MCF 10A (cell line): ENCODE measurements around the gene FAM120AOS. TPM values are rescaled to one million over a fixed set of nuclear protein-coding genes. Genes with fewer than 3 reads are reported as not detected.
"Not testable (repeated sequence)": the region's sequence is repeated elsewhere in the genome, so short reads cannot be mapped to it uniquely, and the experiment has no call there.

Source experiments
- BruUV-seq: library from RNA; stranded (reverse); fragments of 400-500 nt; replicated peaks from 2 replicates; lab custom pipeline; 2021; lab: Mats Ljungman, UMichigan
- CTCF ChIA-PET: fragments of 300-600 bp; sonication (Branson Sonifier 250); formaldehyde crosslinking; extraction: SDS; loops from one replicate; lab custom pipeline; 2021; ENCODE audit warnings: antibody characterized with exemption, inconsistent platforms; lab: Yijun Ruan, JAX
- POLR2A ChIA-PET: fragments of 300-600, 350-650 bp; sonication (Branson Sonifier 250); formaldehyde crosslinking; extraction: SDS; loops from one replicate; lab custom pipeline; 2020; ENCODE audit warnings: antibody characterized with exemption, inconsistent platforms; lab: Yijun Ruan, JAX
- DNase-seq: peaks from one replicate; pipeline ENCODE4 v3.0.0-alpha.2; 2018; ENCODE audit not compliant: unreplicated experiment
- H3K27ac Mint-ChIP-seq: one replicate; pipeline ENCODE4 v1.8.0; 2022; ENCODE audit warnings: mild to moderate bottlenecking, low read depth, mixed read lengths; ENCODE audit not compliant: unreplicated experiment
- H3K27me3 Mint-ChIP-seq: one replicate; pipeline ENCODE4 v1.8.0; 2022; ENCODE audit warnings: mixed read lengths; ENCODE audit not compliant: insufficient read depth, unreplicated experiment
- H3K36me3 Mint-ChIP-seq: one replicate; pipeline ENCODE4 v1.8.0; 2022; ENCODE audit warnings: mild to moderate bottlenecking, moderate library complexity, mixed read lengths; ENCODE audit not compliant: insufficient read depth, unreplicated experiment
- H3K4me1 Mint-ChIP-seq: one replicate; pipeline ENCODE4 v1.8.0; 2022; ENCODE audit warnings: mixed read lengths; ENCODE audit not compliant: insufficient read depth, unreplicated experiment
- H3K4me3 Mint-ChIP-seq: one replicate; pipeline ENCODE4 v1.8.0; 2022; ENCODE audit warnings: mild to moderate bottlenecking, moderate library complexity, mixed read lengths; ENCODE audit not compliant: unreplicated experiment
- H3K9me3 Mint-ChIP-seq: one replicate; pipeline ENCODE4 v1.8.0; 2022; ENCODE audit warnings: mixed read lengths; ENCODE audit not compliant: unreplicated experiment
- intact Hi-C: fragments of 100-400 bp; cut with micrococcal nuclease; formaldehyde crosslinking; loops from 2 replicates; pipeline ENCODE4 v1.14.1; 2022
- total RNA-seq: library from RNA; stranded (reverse); gene quantifications from 2 replicates; pipeline ENCODE4 v1.2.3, GENCODE V29; 2022
- TF ChIP-seq, protein P1 (sequence below): fragments of 200-600 bp; IDR thresholded peaks from one replicate; pipeline ENCODE4 v1.8.0; 2022; ENCODE audit warnings: antibody characterized with exemption, mild to moderate bottlenecking; ENCODE audit not compliant: unreplicated experiment

The FAM120AOS gene
- total RNA-seq, 1 experiment from 2014 or later: 50.1 TPM

DNA sequence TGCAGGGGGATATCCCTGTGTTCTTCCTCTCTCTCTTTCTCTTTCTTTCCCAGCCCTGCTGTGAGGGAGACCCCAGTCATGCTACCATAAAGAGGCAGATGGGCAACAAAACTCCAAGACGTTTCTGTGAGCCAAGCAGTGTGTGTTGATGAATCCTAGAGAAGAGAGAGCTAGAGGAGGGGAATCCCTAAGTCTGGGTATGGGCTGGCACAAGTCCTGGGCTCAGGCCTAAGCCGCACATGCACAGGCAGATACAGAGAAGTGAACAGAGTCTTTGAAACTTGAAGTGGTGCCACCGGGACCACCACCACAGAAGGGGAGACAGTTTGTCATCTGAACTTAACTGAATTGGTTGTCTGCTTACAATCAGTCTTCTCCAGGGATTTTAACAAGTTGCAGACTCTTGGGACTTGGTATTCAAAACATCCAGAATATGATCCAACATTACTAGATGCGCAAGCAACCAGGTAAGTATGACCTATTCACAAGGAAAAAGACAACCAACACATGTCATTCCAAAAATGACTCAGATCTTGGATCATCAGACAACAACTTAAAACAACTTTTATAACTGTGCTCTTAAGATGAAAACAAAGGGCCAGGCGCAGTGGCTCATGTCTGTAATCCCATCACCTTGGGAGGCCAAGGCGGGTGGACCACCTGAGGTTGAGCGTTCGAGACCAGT is 12.3 kb downstream of the FAM120AOS start:
- Mint-ChIP-seq H3K4me1 (no peaks in the 10 kb centered on the region), H3K4me3 (no peak overlapping the region), H3K36me3 (peaks cover 5% of the 10 kb centered on the region), H3K9me3 (no peaks in the 10 kb centered on the region), H3K27ac (no peak overlapping the region), H3K27me3 (no peaks in the 10 kb centered on the region)
- TF ChIP-seq, protein P1, sequence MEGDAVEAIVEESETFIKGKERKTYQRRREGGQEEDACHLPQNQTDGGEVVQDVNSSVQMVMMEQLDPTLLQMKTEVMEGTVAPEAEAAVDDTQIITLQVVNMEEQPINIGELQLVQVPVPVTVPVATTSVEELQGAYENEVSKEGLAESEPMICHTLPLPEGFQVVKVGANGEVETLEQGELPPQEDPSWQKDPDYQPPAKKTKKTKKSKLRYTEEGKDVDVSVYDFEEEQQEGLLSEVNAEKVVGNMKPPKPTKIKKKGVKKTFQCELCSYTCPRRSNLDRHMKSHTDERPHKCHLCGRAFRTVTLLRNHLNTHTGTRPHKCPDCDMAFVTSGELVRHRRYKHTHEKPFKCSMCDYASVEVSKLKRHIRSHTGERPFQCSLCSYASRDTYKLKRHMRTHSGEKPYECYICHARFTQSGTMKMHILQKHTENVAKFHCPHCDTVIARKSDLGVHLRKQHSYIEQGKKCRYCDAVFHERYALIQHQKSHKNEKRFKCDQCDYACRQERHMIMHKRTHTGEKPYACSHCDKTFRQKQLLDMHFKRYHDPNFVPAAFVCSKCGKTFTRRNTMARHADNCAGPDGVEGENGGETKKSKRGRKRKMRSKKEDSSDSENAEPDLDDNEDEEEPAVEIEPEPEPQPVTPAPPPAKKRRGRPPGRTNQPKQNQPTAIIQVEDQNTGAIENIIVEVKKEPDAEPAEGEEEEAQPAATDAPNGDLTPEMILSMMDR: no peak
- BruUV-seq: no TSS peak
- POLR2A ChIA-PET: no interaction called here
- DNase-seq: no peak
- CTCF ChIA-PET: interaction anchor here (0.6 kb wide), 1 partner anchor 121 kb away, joined by 3 read pairs; no protein-coding TSS in a partner anchor
- intact Hi-C loops: no loop called here

DNA sequence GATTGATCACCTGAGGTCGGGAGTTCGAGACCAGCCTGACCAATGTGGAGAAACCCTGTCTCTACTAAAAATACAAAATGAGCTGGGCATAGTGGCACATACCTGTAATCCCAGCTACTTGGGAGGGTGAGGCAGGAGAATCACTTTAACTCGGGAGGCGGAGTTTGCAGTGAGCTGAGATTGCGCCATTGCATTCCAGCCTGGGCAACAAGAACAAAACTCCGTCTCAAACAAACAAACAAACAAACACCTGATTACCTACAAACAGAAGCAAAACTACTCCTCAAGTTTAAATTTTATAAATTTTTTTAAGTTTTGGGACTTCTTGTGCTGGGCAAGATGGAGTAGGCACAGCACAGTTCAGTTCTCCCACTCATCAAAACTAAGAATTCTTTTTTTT is 14.1 kb downstream of the FAM120AOS start:
- H3K27ac Mint-ChIP-seq, H3K36me3 Mint-ChIP-seq, H3K9me3 Mint-ChIP-seq, CTCF ChIA-PET, H3K4me1 Mint-ChIP-seq, H3K4me3 Mint-ChIP-seq, intact Hi-C loops, H3K27me3 Mint-ChIP-seq, DNase-seq, BruUV-seq: not testable (repeated sequence)
- POLR2A ChIA-PET: interaction anchor here (0.9 kb wide), 1 partner anchor 11 kb away, joined by 3 read pairs; no protein-coding TSS in a partner anchor

DNA sequence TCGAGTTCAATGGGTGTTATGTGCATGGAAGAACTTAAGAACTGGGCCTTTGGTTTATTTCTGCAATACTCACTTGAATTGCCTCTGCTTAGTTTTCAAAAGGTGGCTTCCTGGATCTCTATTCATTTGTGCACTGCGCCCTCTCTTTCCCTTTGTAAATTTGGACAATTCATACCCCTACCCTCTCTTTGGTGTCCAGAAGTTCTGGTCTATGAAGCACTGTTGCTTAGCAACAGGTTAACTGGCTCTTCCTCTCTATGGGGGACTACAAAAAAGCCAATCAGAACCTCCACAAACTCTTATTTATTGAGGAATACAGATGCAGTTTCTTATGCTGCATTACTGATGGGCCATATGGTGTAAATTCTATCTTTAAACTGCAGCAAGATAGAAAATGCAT is 15.4 kb downstream of the FAM120AOS start:
- Mint-ChIP-seq H3K36me3 (no peaks in the 10 kb centered on the region), H3K9me3 (peaks cover 6% of the 10 kb centered on the region), H3K27ac (no peak overlapping the region), H3K4me3 (no peak overlapping the region), H3K4me1 (no peaks in the 10 kb centered on the region), H3K27me3 (no peaks in the 10 kb centered on the region)
- TF ChIP-seq, protein P1: no peak
- DNase-seq: no peak
- ChIA-PET POLR2A (no interaction called here), CTCF (no interaction called here)
- no TSS peak for BruUV-seq
- intact Hi-C loops: no loop called here

DNA sequence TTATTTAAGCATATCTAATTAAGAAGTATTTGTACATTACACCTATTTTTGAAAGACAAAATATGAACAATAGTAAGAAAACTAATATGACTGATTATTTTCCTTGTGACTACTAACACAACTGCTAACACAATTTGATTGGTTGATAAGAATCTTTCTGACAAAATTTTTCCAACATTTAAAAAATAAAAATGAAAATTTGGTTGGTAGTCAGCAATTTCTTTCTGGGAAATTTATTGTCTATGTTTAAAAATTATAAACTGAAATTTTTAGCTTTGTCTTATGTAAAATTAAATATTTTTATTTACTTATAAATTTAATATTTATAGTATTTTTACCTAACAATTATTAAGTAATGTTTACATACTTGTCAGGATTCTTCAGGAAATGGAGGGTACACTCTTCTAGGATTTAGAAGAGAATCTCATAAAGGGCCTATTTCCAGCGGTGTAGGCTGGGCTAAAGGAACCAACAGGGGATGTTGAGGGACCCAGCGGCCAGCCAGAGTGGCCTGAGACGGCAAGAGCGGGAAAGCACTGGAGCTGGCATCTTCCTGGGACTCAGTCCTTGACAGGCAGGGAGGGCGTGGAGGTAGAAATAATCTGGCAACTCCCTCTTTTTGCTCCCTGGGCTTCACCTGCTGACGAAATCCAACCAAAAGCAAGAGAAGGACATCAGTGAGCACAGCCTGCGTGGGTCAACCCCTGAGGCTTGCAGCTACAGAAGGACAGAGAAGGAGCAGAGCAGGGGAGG is 16.6 kb downstream of the FAM120AOS start:
- TF ChIP-seq, protein P1: no peak
- BruUV-seq: no TSS peak
- no peak for DNase-seq
- Mint-ChIP-seq H3K27ac (no peak overlapping the region), H3K36me3 (no peaks in the 10 kb centered on the region), H3K4me3 (no peak overlapping the region), H3K27me3 (no peaks in the 10 kb centered on the region), H3K4me1 (no peaks in the 10 kb centered on the region), H3K9me3 (peaks cover 6% of the 10 kb centered on the region)
- intact Hi-C loops: no loop called here
- POLR2A ChIA-PET: interaction anchor here (0.7 to 1.6 kb wide), 3 partner anchors 8 to 1512 kb away, joined by 3 to 10 read pairs (median 3); partner anchors contain the start of gene FAM120A
- CTCF ChIA-PET: no interaction called here
